ENCODE data around the gene GPR18. TPM values are rescaled to one million over a fixed set of nuclear protein-coding genes. Genes with fewer than 3 reads are reported as not detected.

The GPR18 gene
- total RNA-seq, 1 experiment from 2014 or later: not detected

DNA sequence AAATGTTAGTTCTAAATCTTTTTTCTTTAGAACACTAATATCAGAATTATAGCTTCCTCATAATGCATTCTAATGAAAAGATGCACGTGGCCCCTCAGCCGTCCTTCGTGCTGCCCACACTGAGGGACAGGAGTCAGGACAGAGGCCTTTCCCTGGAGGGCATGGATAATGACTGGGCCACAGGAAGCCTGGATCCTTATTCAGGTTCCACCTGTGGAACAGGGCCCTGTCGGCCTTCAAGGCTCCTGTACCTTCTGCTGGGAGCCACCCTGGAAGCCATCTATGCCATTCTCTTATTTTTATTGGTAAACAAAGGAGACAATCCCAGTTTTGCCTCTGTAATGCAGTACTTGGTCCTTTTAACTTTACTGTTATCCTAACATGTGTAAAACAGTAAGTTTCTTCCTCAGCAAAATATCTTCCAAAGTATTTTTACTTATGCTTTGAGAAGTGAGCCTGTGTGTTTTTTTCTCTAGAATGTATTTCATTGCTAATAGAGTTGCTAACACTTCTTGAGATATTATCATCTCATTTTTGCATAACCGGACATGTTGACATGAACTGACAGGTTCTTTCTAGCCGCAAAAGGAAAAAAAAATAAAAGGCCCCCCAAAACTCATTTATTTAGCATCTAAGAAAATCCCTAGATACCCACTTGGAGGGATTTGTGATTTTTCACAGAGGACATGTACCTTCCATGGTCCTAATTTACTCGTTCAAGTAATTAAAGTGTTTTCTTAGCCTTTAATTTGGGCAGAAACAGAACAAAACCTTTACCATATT is 43.1 kb upstream of the GPR18 start:
- no peak overlapping the region for H4K8ac ChIP-seq (replicated peaks; ENCODE audit: insufficient read length, low read depth, low read length)
- no peak overlapping the region for H4K91ac ChIP-seq (ENCODE audit: insufficient read length, low read depth, low read length)
- no peak overlapping the region for H3K9ac ChIP-seq (ENCODE audit: extremely low read depth, insufficient read length, low read length)
- H3K23me2 ChIP-seq (ENCODE audit: insufficient read length, low read depth, low read length, poor library complexity, severe bottlenecking): no peaks in the 10 kb centered on the region
- TF ChIP-seq, protein P1, sequence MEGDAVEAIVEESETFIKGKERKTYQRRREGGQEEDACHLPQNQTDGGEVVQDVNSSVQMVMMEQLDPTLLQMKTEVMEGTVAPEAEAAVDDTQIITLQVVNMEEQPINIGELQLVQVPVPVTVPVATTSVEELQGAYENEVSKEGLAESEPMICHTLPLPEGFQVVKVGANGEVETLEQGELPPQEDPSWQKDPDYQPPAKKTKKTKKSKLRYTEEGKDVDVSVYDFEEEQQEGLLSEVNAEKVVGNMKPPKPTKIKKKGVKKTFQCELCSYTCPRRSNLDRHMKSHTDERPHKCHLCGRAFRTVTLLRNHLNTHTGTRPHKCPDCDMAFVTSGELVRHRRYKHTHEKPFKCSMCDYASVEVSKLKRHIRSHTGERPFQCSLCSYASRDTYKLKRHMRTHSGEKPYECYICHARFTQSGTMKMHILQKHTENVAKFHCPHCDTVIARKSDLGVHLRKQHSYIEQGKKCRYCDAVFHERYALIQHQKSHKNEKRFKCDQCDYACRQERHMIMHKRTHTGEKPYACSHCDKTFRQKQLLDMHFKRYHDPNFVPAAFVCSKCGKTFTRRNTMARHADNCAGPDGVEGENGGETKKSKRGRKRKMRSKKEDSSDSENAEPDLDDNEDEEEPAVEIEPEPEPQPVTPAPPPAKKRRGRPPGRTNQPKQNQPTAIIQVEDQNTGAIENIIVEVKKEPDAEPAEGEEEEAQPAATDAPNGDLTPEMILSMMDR (conservative IDR thresholded peaks at IDR 0.05): no peak
- Mint-ChIP-seq H3K4me1 (peaks cover 5 to 8% of the 10 kb centered on the region in 2 experiments; a peak in 2 of 4 replicates), H3K27ac (no peak overlapping the region), H3K36me3 (ENCODE audit: insufficient read depth in 1 of 3, low read depth in 3 of 3) (no peaks in the 10 kb centered on the region), H3K27me3 (ENCODE audit: low read depth) (no peaks in the 10 kb centered on the region; the same call in 1 of the 2 replicates), H3K4me3 (no peak overlapping the region), H3K9me3 (no peaks in the 10 kb centered on the region)
- H3K18ac ChIP-seq (ENCODE audit: insufficient read length, low read depth, low read length): no peak overlapping the region
- H3K9me3 ChIP-seq (ENCODE audit: control insufficient read depth, low read depth, low read length): no peaks in the 10 kb centered on the region
- no peak overlapping the region for H2BK15ac ChIP-seq (ENCODE audit: low read depth, low read length)
- H2AK5ac ChIP-seq (ENCODE audit: insufficient read length, low read length): no peak overlapping the region
- no peaks in the 10 kb centered on the region for H3K79me2 ChIP-seq (ENCODE audit: insufficient read depth, low read length)
- DNase-seq: no peak
- no peaks in the 10 kb centered on the region for H4K20me1 ChIP-seq (ENCODE audit: control insufficient read depth, insufficient read depth, insufficient read length)
- H3K23ac ChIP-seq (ENCODE audit: insufficient read length, low read depth, low read length): no peak overlapping the region
- no peaks in the 10 kb centered on the region; the same call in 1 of the 2 replicates for H3K4me1 ChIP-seq (ENCODE audit: insufficient read depth, low read length)
- no peaks in the 10 kb centered on the region for H3K27me3 ChIP-seq (ENCODE audit: insufficient read depth, low read length)
- H3K79me1 ChIP-seq (ENCODE audit: insufficient read depth, low read depth, low read length, poor library complexity, severe bottlenecking): no peaks in the 10 kb centered on the region
- H2BK20ac ChIP-seq (ENCODE audit: low read depth, low read length, poor library complexity, severe bottlenecking): no peak overlapping the region
- no peak overlapping the region for H3K27ac ChIP-seq (ENCODE audit: insufficient read length, low read depth, low read length)
- no peak overlapping the region for H3K56ac ChIP-seq (ENCODE audit: insufficient read length, low read depth, low read length)
- no peak overlapping the region for H2BK5ac ChIP-seq (ENCODE audit: insufficient read length, low read length)
- no peak overlapping the region for H2AFZ ChIP-seq (ENCODE audit: low read length)
- H3K4ac ChIP-seq (ENCODE audit: low read depth, low read length): no peak overlapping the region
- H3K14ac ChIP-seq (ENCODE audit: insufficient read depth, low read length): no peak overlapping the region
- no peak overlapping the region for H3K4me2 ChIP-seq (ENCODE audit: insufficient read depth, insufficient read length, low read length)
- no peak overlapping the region for H4K5ac ChIP-seq (ENCODE audit: insufficient read length, low read depth, low read length)
- no peak overlapping the region for H3T11ph ChIP-seq (ENCODE audit: low read length)
- H2BK120ac ChIP-seq (ENCODE audit: low read depth, low read length, poor library complexity, severe bottlenecking): no peak overlapping the region
- WGBS (ENCODE audit: extremely low coverage, insufficient read length, low lambda C conversion rate): no CpG with 5 or more reads among the region's 7 CpGs
- no peak overlapping the region for H2BK12ac ChIP-seq (ENCODE audit: insufficient read length, low read depth, low read length)

All from H9 (cell line).